T-cell (primary cell): ENCODE results near the gene FOXK2. TPM values are rescaled to one million over a fixed set of nuclear protein-coding genes. Genes with fewer than 3 reads are reported as not detected.
"Not testable (repeated sequence)": the region's sequence is repeated elsewhere in the genome, so short reads cannot be mapped to it uniquely, and the experiment has no call there.

Experiments
- ATAC-seq, 4 experiments: fragments of 200-7000 bp in 3 of 4; fragments of 150-1000 bp in 1 of 4; cut with Tn5 transposase; replicated peaks in 1 of 4; 1 replicate in 3 of 4; 2 replicates in 1 of 4; pipeline ENCODE4 v1.10.0; 2021; ENCODE audit warnings: moderate library complexity in 3 of 4, mild to moderate bottlenecking in 2 of 4, moderate number of reproducible peaks in 1 of 4
- CTCF ChIA-PET, 2 donors: fragments of 300-600 bp; sonication (Branson Sonifier 250); formaldehyde crosslinking; loops; one replicate each; lab custom pipeline; 2022; ENCODE audit warnings: antibody characterized with exemption in 2 of 2; lab: Charles Lee
- POLR2A ChIA-PET, 2 donors: fragments of 300-600 bp; sonication (Branson Sonifier 250); formaldehyde crosslinking; loops; one replicate each; lab custom pipeline; 2022; ENCODE audit warnings: antibody characterized with exemption in 2 of 2; lab: Charles Lee
- DNase-seq, 35 experiments: peaks; one replicate each; pipeline versions ENCODE4 v3.0.0 to v3.0.0-alpha.2; 2013 to 2023
- H3K27ac ChIP-seq: one replicate; pipeline ENCODE4 v1.5.1; 2013; ENCODE audit warnings: low read length
- H3K27me3 ChIP-seq, 2 experiments: replicated peaks in 1 of 2; 1 replicate in 1 of 2; 2 replicates in 1 of 2; pipeline versions ENCODE4 v1.6.1 to v1.7.0; 2013; ENCODE audit warnings: low read length in 1 of 2, mixed read lengths in 1 of 2; ENCODE audit not compliant: control insufficient read depth in 2 of 2, insufficient read depth in 2 of 2; ENCODE audit errors: extremely low read depth in 1 of 2
- H3K36me3 ChIP-seq, 2 donors: 1 replicate in 1 of 2; 2 replicates in 1 of 2; pipeline versions ENCODE4 v1.6.1 to v1.7.0; 2013; ENCODE audit warnings: low read length in 1 of 2; ENCODE audit not compliant: control insufficient read depth in 2 of 2, insufficient read depth in 1 of 2; ENCODE audit errors: extremely low read depth in 1 of 2
- H3K4me1 ChIP-seq, 2 experiments: 1 replicate in 1 of 2; 2 replicates in 1 of 2; pipeline versions ENCODE4 v1.6.1 to v1.7.0; 2013; ENCODE audit warnings: low read length in 2 of 2, mixed read lengths in 1 of 2; ENCODE audit not compliant: insufficient read depth in 2 of 2, control insufficient read depth in 1 of 2; ENCODE audit errors: extremely low read depth in 1 of 2
- H3K4me3 ChIP-seq, 2 donors: 1 replicate in 1 of 2; 2 replicates in 1 of 2; pipeline versions ENCODE4 v1.5.1 to v1.7.0; 2013; ENCODE audit warnings: mild to moderate bottlenecking in 2 of 2, low read length in 1 of 2, moderate library complexity in 1 of 2; ENCODE audit not compliant: control insufficient read depth in 1 of 2; ENCODE audit errors: extremely low read depth in 1 of 2
- H3K9me3 ChIP-seq: 2 replicates; pipeline ENCODE4 v1.7.0; 2013
- H3K27ac Mint-ChIP-seq, 2 donors: one replicate each; pipeline ENCODE4 v1.8.0; 2020 to 2021; ENCODE audit warnings: mild to moderate bottlenecking in 2 of 2, mixed read lengths in 2 of 2
- H3K27me3 Mint-ChIP-seq, 2 donors: one replicate each; pipeline ENCODE4 v1.8.0; 2021 to 2022; ENCODE audit warnings: mixed read lengths in 2 of 2
- H3K36me3 Mint-ChIP-seq: one replicate; pipeline ENCODE4 v1.8.0; 2021; ENCODE audit warnings: mixed read lengths
- H3K4me1 Mint-ChIP-seq, 3 donors: one replicate each; pipeline ENCODE4 v1.8.0; 2020 to 2022; ENCODE audit warnings: mixed read lengths in 3 of 3, mild to moderate bottlenecking in 1 of 3
- H3K4me3 Mint-ChIP-seq, 3 donors: one replicate each; pipeline ENCODE4 v1.8.0; 2020 to 2022; ENCODE audit warnings: mild to moderate bottlenecking in 3 of 3, mixed read lengths in 3 of 3, moderate library complexity in 3 of 3
- H3K9me3 Mint-ChIP-seq, 3 donors: one replicate each; pipeline ENCODE4 v1.8.0; 2020 to 2022; ENCODE audit warnings: mixed read lengths in 3 of 3
- WGBS: methylation state at CpG from one replicate; pipeline ENCODE4 v1.1.5; 2013; ENCODE audit warnings: missing lambda C conversion rate; ENCODE audit not compliant: insufficient coverage; 5-methylcytosine and 5-hydroxymethylcytosine counted together
- total RNA-seq, 35 experiments: library from RNA in 6 of 35; stranded (reverse) in 6 of 35; fragments of 120-200 nt in 1 of 35; gene quantifications; one replicate each; pipeline versions ENCODE4 v1.2.1 to v1.2.4 and lab custom pipeline; 2013 to 2026

The FOXK2 gene
- total RNA-seq, 5 donors from 2014 or later (not counting 1 experiment from before 2014, with no cell fraction given) = 45.8 to 65.5 (median 61.9) TPM

DNA sequence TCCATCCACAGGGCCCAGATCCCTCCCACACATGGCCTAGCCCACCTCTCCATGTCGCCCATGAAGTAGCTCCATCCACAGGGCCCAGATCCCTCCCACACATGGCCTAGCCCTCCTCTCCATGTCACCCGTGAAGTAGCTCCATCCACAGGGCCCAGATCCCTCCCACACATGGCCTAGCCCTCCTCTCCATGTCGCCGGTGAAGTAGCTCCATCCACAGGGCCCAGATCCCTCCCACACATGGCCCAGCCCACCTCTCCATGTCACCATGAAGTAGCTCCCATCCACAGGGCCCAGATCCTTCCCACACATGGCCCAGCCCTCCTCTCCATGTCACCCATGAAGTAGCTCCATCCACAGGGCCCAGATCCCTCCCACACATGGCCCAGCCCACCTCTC lies 60.4 kb downstream of the FOXK2 start:
- ATAC-seq, H3K9me3 Mint-ChIP-seq, H3K4me3 Mint-ChIP-seq, DNase-seq, CTCF ChIA-PET, H3K27ac ChIP-seq, H3K9me3 ChIP-seq, H3K4me3 ChIP-seq, H3K27me3 Mint-ChIP-seq, H3K36me3 Mint-ChIP-seq, H3K27ac Mint-ChIP-seq, H3K27me3 ChIP-seq, POLR2A ChIA-PET: not testable (repeated sequence)
- peaks cover 0 to 17% (median 3%) of the 10 kb centered on the region in 3 donors for H3K4me1 Mint-ChIP-seq
- 100% methylated on average over 3 of the region's 4 CpGs for WGBS
- Histone ChIP-seq H3K4me1 (peaks cover 0 to 12% of the 10 kb centered on the region in 2 experiments), H3K36me3 (peaks cover 8 to 50% of the 10 kb centered on the region in 2 donors)

DNA sequence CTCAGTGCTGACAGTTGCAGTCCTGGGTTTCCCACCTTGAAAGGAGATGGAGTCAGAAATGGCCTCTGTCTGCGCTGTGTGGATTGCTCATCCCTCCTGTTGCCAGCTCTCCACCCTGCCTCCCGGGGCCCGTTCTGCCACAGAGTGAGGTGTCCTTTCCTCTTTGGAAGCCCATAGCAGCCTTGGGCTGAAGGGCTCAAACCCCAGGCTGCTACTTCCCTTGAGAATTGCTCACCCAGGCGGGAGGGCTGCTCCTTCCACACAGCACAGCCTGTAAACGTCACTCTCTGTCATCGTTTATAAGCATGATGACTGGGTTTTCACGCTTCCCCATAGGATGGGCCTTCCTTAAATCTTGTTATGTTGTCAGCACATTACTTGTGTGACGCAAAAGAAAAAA lies 62.7 kb downstream of the FOXK2 start:
- Histone ChIP-seq H3K36me3 (peaks cover 11 to 48% of the 10 kb centered on the region in 2 donors), H3K27ac (no peak overlapping the region), H3K4me1 (peaks cover 0 to 13% of the 10 kb centered on the region in 2 experiments), H3K9me3 (no peaks in the 10 kb centered on the region), H3K27me3 (no peaks in the 10 kb centered on the region), H3K4me3 (no peak overlapping the region)
- DNase-seq (no peak), ATAC-seq (no peak)
- Mint-ChIP-seq H3K27me3 (no peaks in the 10 kb centered on the region), H3K4me3 (no peak overlapping the region), H3K4me1 (peaks cover 0 to 18% (median 6%) of the 10 kb centered on the region in 3 donors), H3K27ac (no peak overlapping the region), H3K36me3 (peaks cover 12% of the 10 kb centered on the region), H3K9me3 (no peaks in the 10 kb centered on the region)
- CTCF ChIA-PET = no interaction called here
- POLR2A ChIA-PET = interaction anchor here in 1 of 2 donors (0.6 kb wide), 1 partner anchor 387 kb away, joined by 3 read pairs; no protein-coding TSS in a partner anchor
- 96% methylated on average over 6 of the region's 8 CpGs for WGBS

GRCh38 chr17:82582709-82583108 lies 63.2 kb downstream of the FOXK2 start:
- H3K27ac ChIP-seq = no peak overlapping the region
- H3K4me3 ChIP-seq = no peak overlapping the region
- ATAC-seq (no peak), DNase-seq (no peak)
- Mint-ChIP-seq H3K36me3 (peaks cover 14% of the 10 kb centered on the region), H3K4me1 (peaks cover 0 to 18% (median 7%) of the 10 kb centered on the region in 3 donors), H3K27ac (no peak overlapping the region), H3K27me3 (no peaks in the 10 kb centered on the region), H3K4me3 (no peak overlapping the region), H3K9me3 (no peaks in the 10 kb centered on the region)
- peaks cover 13 to 53% of the 10 kb centered on the region in 2 donors for H3K36me3 ChIP-seq
- ChIA-PET POLR2A (no interaction called here), CTCF (no interaction called here)
- no peaks in the 10 kb centered on the region for H3K27me3 ChIP-seq
- peaks cover 0 to 13% of the 10 kb centered on the region in 2 experiments for H3K4me1 ChIP-seq
- WGBS = 95% methylated on average over 3 of the region's 11 CpGs
- H3K9me3 ChIP-seq = no peaks in the 10 kb centered on the region

DNA sequence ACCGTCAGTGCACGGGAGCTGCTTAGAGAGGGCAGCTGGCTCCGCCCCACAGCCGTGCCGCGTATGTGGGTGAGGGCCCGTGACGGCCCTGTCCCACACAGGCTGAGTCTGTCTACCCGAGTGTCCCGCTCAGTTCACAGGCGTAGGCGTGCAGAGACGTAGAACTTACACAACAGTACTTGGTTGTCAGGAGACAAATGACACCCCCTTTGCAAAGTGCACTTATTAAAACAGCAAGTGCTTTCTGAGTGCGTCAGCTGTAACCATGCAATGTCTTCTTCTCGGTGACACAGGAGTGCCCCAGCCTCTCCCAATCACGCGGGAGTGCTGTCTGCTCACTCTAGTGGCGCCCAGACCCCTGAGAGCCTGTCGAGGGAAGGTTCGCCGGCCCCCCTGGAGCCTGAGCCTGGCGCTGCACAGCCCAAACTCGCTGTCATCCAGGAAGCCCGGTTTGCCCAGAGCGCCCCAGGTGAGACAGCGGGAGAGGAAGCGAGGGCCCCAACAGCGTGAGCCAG lies 64.2 kb downstream of the FOXK2 start:
- Histone ChIP-seq H3K36me3 (peaks cover 8 to 49% of the 10 kb centered on the region in 2 donors), H3K4me3 (peak overlapping the region in 1 of 2 donors; percentile 15), H3K27ac (peak overlapping the region; percentile 19), H3K27me3 (no peaks in the 10 kb centered on the region), H3K4me1 (peaks cover 0 to 13% of the 10 kb centered on the region in 2 experiments), H3K9me3 (no peaks in the 10 kb centered on the region)
- H3K27me3 Mint-ChIP-seq = no peaks in the 10 kb centered on the region
- H3K9me3 Mint-ChIP-seq = no peaks in the 10 kb centered on the region
- H3K4me3 Mint-ChIP-seq = peak overlapping the region; percentile 34 to 63 (median 53)
- H3K4me1 Mint-ChIP-seq = peaks cover 0 to 18% (median 7%) of the 10 kb centered on the region in 3 donors
- 69% methylated on average over 24 of the region's 28 CpGs for WGBS
- peak overlapping the region; percentile 63 to 87 for H3K27ac Mint-ChIP-seq
- ChIA-PET POLR2A (no interaction called here), CTCF (no interaction called here)
- ATAC-seq (peak; percentile 20 to 89 (median 56)), DNase-seq (peak in 24 of 35 experiments; percentile 9 to 62 (median 28))
- peaks cover 18% of the 10 kb centered on the region for H3K36me3 Mint-ChIP-seq

DNA sequence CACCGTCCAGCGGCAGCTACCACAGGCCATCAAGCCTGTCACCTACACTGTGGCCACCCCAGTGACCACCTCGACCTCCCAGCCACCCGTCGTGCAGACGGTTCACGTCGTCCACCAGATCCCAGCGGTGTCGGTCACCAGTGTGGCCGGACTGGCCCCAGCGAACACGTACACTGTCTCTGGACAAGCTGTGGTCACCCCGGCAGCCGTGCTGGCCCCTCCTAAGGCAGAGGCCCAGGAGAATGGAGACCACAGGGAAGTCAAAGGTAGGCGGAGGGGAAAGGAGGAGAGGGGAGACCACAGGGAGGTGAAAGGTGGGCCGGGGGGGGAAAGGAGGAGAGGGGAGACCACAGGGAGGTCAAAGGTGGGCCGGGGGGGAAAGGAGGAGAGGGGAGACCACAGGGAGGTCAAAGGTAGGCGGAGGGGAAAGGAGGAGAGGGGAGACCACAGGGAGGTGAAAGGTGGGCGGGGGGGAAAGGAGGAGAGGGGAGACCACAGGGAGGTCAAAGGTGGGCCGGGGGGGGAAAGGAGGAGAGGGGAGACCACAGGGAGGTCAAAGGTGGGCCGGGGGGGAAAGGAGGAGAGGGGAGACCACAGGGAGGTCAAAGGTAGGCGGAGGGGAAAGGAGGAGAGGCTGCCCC lies 66.5 kb downstream of the FOXK2 start:
- H3K27me3 Mint-ChIP-seq, CTCF ChIA-PET, H3K9me3 ChIP-seq, ATAC-seq, POLR2A ChIA-PET, H3K27me3 ChIP-seq, H3K27ac ChIP-seq, H3K9me3 Mint-ChIP-seq, H3K4me3 Mint-ChIP-seq, H3K4me3 ChIP-seq: not testable (repeated sequence)
- WGBS = over 99% methylated on average over 17 of the region's 23 CpGs
- DNase-seq = peak in 4 of 35 experiments; percentile 6 to 56 (median 14)
- Mint-ChIP-seq H3K27ac (peak overlapping the region; percentile 19 to 86), H3K4me1 (peaks cover 5 to 18% (median 8%) of the 10 kb centered on the region in 3 donors), H3K36me3 (peaks cover 18% of the 10 kb centered on the region)
- Histone ChIP-seq H3K4me1 (peaks cover 0 to 13% of the 10 kb centered on the region in 2 experiments), H3K36me3 (peaks cover 8 to 48% of the 10 kb centered on the region in 2 donors)

DNA sequence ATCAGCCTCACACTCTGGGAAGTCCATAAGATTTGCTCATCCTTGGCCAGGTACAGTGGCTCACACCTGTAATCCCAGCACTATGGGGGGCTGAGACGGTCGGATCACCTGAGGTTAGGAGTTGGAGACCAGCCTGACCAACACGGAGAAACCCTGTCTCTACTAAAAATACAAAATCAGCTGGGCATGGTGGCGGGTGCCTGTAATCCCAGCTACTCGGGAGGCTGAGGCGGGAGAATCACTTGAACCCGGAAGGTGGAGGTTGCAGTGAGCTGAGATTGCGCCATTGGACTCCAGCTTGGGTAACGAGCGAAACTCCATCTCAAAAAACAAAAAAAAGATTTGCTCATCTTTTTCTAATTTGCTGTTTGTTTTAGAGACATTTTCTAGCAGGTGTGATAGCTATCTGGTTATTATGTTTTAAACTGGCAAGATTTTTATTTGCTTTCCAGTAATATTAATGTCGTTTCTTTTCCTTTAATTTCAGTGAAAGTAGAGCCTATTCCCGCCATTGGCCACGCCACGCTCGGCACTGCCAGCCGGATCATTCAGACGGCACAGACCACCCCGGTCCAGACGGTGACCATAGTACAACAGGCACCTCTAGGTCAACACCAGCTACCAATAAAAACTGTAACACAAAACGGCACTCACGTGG lies 67.2 kb downstream of the FOXK2 start:
- Histone ChIP-seq H3K4me1 (peaks cover 0 to 16% of the 10 kb centered on the region in 2 experiments), H3K9me3 (no peaks in the 10 kb centered on the region), H3K27ac (no peak overlapping the region), H3K36me3 (peaks cover 9 to 48% of the 10 kb centered on the region in 2 donors), H3K27me3 (no peaks in the 10 kb centered on the region), H3K4me3 (no peak overlapping the region)
- peaks cover 10 to 20% (median 12%) of the 10 kb centered on the region in 3 donors for H3K4me1 Mint-ChIP-seq
- no peaks in the 10 kb centered on the region for H3K27me3 Mint-ChIP-seq
- DNase-seq (no peak), ATAC-seq (no peak)
- CTCF ChIA-PET = no interaction called here
- POLR2A ChIA-PET = no interaction called here
- peak overlapping the region; percentile 8 to 68 for H3K27ac Mint-ChIP-seq
- H3K9me3 Mint-ChIP-seq = no peaks in the 10 kb centered on the region
- no peak overlapping the region for H3K4me3 Mint-ChIP-seq
- WGBS = 98% methylated on average over 11 of the region's 21 CpGs
- peaks cover 18% of the 10 kb centered on the region for H3K36me3 Mint-ChIP-seq
